B cell (primary cell): ENCODE data around the gene FSD1. TPM values are rescaled to one million over a fixed set of nuclear protein-coding genes. Genes with fewer than 3 reads are reported as not detected.

Experiments
- ATAC-seq: fragments of 200-7000 bp; cut with Tn5 transposase; one replicate; pipeline ENCODE4 v1.10.0; 2021; ENCODE audit warnings: low read depth, mild to moderate bottlenecking, moderate number of reproducible peaks, moderate library complexity
- CTCF ChIA-PET: fragments of 350-600 bp; sonication (Branson Sonifier 250); formaldehyde crosslinking; loops from one replicate; lab custom pipeline; 2021; ENCODE audit warnings: antibody characterized with exemption, inconsistent platforms; lab: Charles Lee
- POLR2A ChIA-PET: fragments of 350-600 bp; sonication (Branson Sonifier 250); formaldehyde crosslinking; loops from one replicate; lab custom pipeline; 2021; ENCODE audit warnings: antibody characterized with exemption; lab: Charles Lee
- DNase-seq: peaks from one replicate; pipeline ENCODE4 v3.0.0; 2013
- H2AFZ ChIP-seq: 2 replicates; pipeline ENCODE4 v1.6.1; 2012; ENCODE audit warnings: mild to moderate bottlenecking, low read depth, low read length; ENCODE audit not compliant: insufficient read depth, poor library complexity, severe bottlenecking
- H3K27ac ChIP-seq, 2 donors: 1 replicate in 1 of 2; 2 replicates in 1 of 2; pipeline ENCODE4 v1.5.1; 2012 to 2013; ENCODE audit warnings: low read length in 2 of 2, mild to moderate bottlenecking in 2 of 2, moderate library complexity in 1 of 2
- H3K27me3 ChIP-seq, 4 experiments: fragments of 200-600 bp in 1 of 4; sonication (generic) in 1 of 4; replicated peaks in 1 of 4; 1 replicate in 2 of 4; 2 replicates in 2 of 4; pipeline versions ENCODE4 v1.6.1 to v1.7.0; 2013 to 2016; ENCODE audit warnings: low read length in 3 of 4, mild to moderate bottlenecking in 2 of 4, mixed read lengths in 1 of 4, moderate library complexity in 1 of 4; ENCODE audit not compliant: insufficient read depth in 4 of 4, control insufficient read depth in 3 of 4; ENCODE audit errors: control extremely low read depth in 1 of 4
- H3K36me3 ChIP-seq, 2 experiments: replicated peaks in 1 of 2; 1 replicate in 1 of 2; 2 replicates in 1 of 2; pipeline versions ENCODE4 v1.6.1 to v1.7.1; 2013; ENCODE audit warnings: low read length in 1 of 2; ENCODE audit not compliant: insufficient read depth in 2 of 2, control insufficient read depth in 1 of 2; ENCODE audit errors: control extremely low read depth in 1 of 2, extremely low read depth in 1 of 2
- H3K4me1 ChIP-seq, 2 donors: fragments of 200-600 bp in 1 of 2; sonication (generic) in 1 of 2; 1 replicate in 1 of 2; 2 replicates in 1 of 2; pipeline versions ENCODE4 v1.5.1 to v1.6.1; 2013 to 2017; ENCODE audit warnings: low read length in 2 of 2; ENCODE audit not compliant: control insufficient read depth in 2 of 2, insufficient read depth in 2 of 2
- H3K4me2 ChIP-seq: replicated peaks from 2 replicates; pipeline ENCODE3; 2012; ENCODE audit warnings: mild to moderate bottlenecking, low read depth, low read length; ENCODE audit not compliant: poor library complexity, severe bottlenecking
- H3K4me3 ChIP-seq, 5 experiments: fragments of 200-600 bp in 1 of 5; sonication (generic) in 1 of 5; 1 replicate in 3 of 5; 2 replicates in 2 of 5; pipeline versions ENCODE4 v1.5.1 to v1.7.0; 2011 to 2016; ENCODE audit warnings: low read length in 4 of 5, mild to moderate bottlenecking in 4 of 5, low read depth in 2 of 5, control low read depth in 1 of 5, moderate library complexity in 1 of 5; ENCODE audit not compliant: insufficient read depth in 1 of 5; ENCODE audit errors: control extremely low read depth in 1 of 5, extremely low read depth in 1 of 5
- H3K79me2 ChIP-seq: fragments of 200-600 bp; sonication (generic); one replicate; pipeline ENCODE4 v1.6.0; 2016; ENCODE audit warnings: low read length; ENCODE audit not compliant: control insufficient read depth, insufficient read depth
- H3K9ac ChIP-seq: fragments of 200-600 bp; sonication (generic); 2 replicates; pipeline ENCODE4 v1.6.1; 2017; ENCODE audit warnings: mild to moderate bottlenecking, low read length, moderate library complexity
- H3K9me3 ChIP-seq, 3 donors: one replicate each; pipeline versions ENCODE4 v1.6.1 to v1.7.1; 2013; ENCODE audit warnings: low read length in 2 of 3; ENCODE audit not compliant: control insufficient read depth in 2 of 3, insufficient read depth in 1 of 3; ENCODE audit errors: control extremely low read depth in 1 of 3
- H4K20me1 ChIP-seq: 2 replicates; pipeline ENCODE4 v1.6.0; 2012; ENCODE audit warnings: mild to moderate bottlenecking, low read length; ENCODE audit not compliant: insufficient read depth, control insufficient read depth, poor library complexity, severe bottlenecking
- H3K27ac Mint-ChIP-seq: one replicate; pipeline ENCODE4 v1.8.0; 2021; ENCODE audit warnings: mixed read lengths
- H3K27me3 Mint-ChIP-seq: one replicate; pipeline ENCODE4 v1.8.0; 2021; ENCODE audit warnings: mixed read lengths
- H3K4me1 Mint-ChIP-seq: one replicate; pipeline ENCODE4 v1.8.0; 2021; ENCODE audit warnings: mixed read lengths
- H3K4me3 Mint-ChIP-seq: one replicate; pipeline ENCODE4 v1.8.0; 2021; ENCODE audit warnings: mixed read lengths
- H3K9me3 Mint-ChIP-seq: one replicate; pipeline ENCODE4 v1.8.0; 2022; ENCODE audit warnings: mixed read lengths; ENCODE audit not compliant: insufficient read depth
- CTCF ChIP-seq: fragments of 200-600 bp; IDR thresholded peaks from one replicate; pipeline ENCODE4 v1.8.0; 2022; ENCODE audit warnings: antibody characterized with exemption, mild to moderate bottlenecking
- EZH2 ChIP-seq: IDR thresholded peaks from 2 replicates; pipeline ENCODE4 v1.6.1; 2012; ENCODE audit warnings: borderline replicate concordance, low read depth, mild to moderate bottlenecking, moderate library complexity, low read length; ENCODE audit not compliant: insufficient read depth, poor library complexity, severe bottlenecking
- WGBS: methylation state at CpG from one replicate; pipeline ENCODE4 v1.1.5; 2013; ENCODE audit warnings: missing lambda C conversion rate; ENCODE audit not compliant: insufficient coverage; 5-methylcytosine and 5-hydroxymethylcytosine counted together
- intact Hi-C: fragments of 100-400 bp; cut with micrococcal nuclease; formaldehyde crosslinking; loops from one replicate; pipeline ENCODE4 v1.10.0; 2022
- polyA plus RNA-seq: library from polyadenylated mRNA; depleted of rRNA; stranded (reverse); fragments of >200 nt; gene quantifications from 2 replicates; pipeline ENCODE4 v1.2.3, GENCODE V29; 2012
- total RNA-seq, 2 donors: library from RNA; stranded (reverse); fragments of 120-200 nt in 1 of 2; gene quantifications; 1 replicate in 1 of 2; 2 replicates in 1 of 2; pipeline versions ENCODE4 v1.2.3 to v1.2.4, GENCODE V29; 2013 to 2022

The FSD1 gene
- total and polyA plus RNA-seq, 2 donors (not counting 1 experiment from before 2014, with no cell fraction given): 2.7 to 2.8 TPM

GRCh38 chr19:4369888-4370260 lies 65.5 kb downstream of the FSD1 start:
- WGBS: 3% methylated on average over 21 of the region's 21 CpGs
- H3K4me3 ChIP-seq: peak overlapping the region in 4 of 5 experiments; percentile 40 to 68 (median 50)
- Mint-ChIP-seq H3K27ac (peak overlapping the region; percentile 96), H3K4me1 (peaks cover 62% of the 10 kb centered on the region), H3K27me3 (no peaks in the 10 kb centered on the region), H3K9me3 (no peaks in the 10 kb centered on the region), H3K4me3 (peak overlapping the region; percentile 83)
- POLR2A ChIA-PET: interaction anchor here (0.7 to 1.0 kb wide), 3 partner anchors 30 to 101 kb away, joined by 3 to 5 read pairs (median 4); partner anchors contain the start of genes CHAF1A and SH3GL1
- peak overlapping the region; percentile 84 to 95 for H3K27ac ChIP-seq
- peaks cover 69 to 76% of the 10 kb centered on the region in 2 donors for H3K4me1 ChIP-seq
- H2AFZ ChIP-seq: peak overlapping the region; percentile 20
- peak; percentile 61 for TF ChIP-seq CTCF
- TF ChIP-seq EZH2: no peak
- DNase-seq: peak; percentile 70
- H4K20me1 ChIP-seq: peaks cover 49% of the 10 kb centered on the region
- no peaks in the 10 kb centered on the region for H3K27me3 ChIP-seq
- peak overlapping the region; percentile 96 for H3K4me2 ChIP-seq
- CTCF ChIA-PET: interaction anchor here (0.8 to 1.8 kb wide), 12 partner anchors 9 to 102 kb away, joined by 3 to 11 read pairs (median 4); partner anchors contain the start of genes CHAF1A, HDGFL2 and SH3GL1
- H3K9me3 ChIP-seq: no peaks in the 10 kb centered on the region
- H3K9ac ChIP-seq: peak overlapping the region; percentile 67
- peak; percentile 48 for ATAC-seq
- peaks cover 43% of the 10 kb centered on the region for H3K79me2 ChIP-seq
- intact Hi-C loops: loop anchor here (1.0 to 2.0 kb wide), 5 partner anchors 10 to 101 kb away; partner anchors contain the start of genes MPND and SH3GL1
- peaks cover 0 to 23% of the 10 kb centered on the region in 2 experiments for H3K36me3 ChIP-seq
